Bladder microvascular endothelial cell (primary cell): ENCODE data around the gene PGD. TPM values are rescaled to one million over a fixed set of nuclear protein-coding genes. Genes with fewer than 3 reads are reported as not detected.

Source experiments
- total RNA-seq: library from RNA; depleted of rRNA; stranded (reverse); fragments of >200 nt; gene quantifications from 2 replicates; pipeline ENCODE4 v1.2.3, GENCODE V29; 2014

PGD gene
- total RNA-seq = 70.9 and 74.0 TPM in 2 replicates

DNA sequence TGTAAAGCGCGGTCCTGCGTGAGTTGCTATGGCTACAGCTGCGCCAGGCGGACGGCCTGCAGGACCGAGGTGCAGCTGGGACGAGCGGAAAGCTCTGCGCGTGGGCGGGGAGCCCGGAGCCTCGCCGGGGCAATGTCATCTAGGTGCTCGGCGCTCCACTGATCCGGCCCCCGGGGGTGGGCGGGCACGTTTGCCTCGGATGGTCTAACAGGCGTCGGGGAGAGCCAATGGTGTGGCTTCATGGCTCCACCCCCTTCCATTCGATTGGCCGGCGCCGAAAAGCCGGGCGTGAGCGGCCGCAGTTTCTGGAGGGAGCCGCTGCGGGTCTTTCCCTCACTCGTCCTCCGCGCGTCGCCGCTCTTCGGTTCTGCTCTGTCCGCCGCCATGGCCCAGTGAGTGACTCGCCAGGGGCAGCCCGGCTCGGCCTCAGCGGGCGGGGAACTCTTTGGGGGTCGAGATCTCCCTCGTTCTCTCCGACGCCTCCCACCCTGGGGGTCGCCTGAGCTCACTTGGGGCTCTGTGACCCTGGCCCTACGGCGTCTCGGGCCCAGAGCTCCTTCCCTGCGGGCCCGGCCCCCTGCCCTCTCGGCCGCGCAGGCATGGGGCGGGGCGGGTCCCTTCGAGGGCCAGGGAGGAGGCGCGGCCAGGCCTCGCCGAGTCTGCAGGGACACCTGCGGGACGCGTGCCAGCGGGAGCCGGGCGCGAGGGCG, at the start of gene PGD:
Gene PGD, plus strand, starts transcription at position 331 of the 710 bp plus-strand sequence. Its CDS starts 54 bp downstream, at position 385.

DNA sequence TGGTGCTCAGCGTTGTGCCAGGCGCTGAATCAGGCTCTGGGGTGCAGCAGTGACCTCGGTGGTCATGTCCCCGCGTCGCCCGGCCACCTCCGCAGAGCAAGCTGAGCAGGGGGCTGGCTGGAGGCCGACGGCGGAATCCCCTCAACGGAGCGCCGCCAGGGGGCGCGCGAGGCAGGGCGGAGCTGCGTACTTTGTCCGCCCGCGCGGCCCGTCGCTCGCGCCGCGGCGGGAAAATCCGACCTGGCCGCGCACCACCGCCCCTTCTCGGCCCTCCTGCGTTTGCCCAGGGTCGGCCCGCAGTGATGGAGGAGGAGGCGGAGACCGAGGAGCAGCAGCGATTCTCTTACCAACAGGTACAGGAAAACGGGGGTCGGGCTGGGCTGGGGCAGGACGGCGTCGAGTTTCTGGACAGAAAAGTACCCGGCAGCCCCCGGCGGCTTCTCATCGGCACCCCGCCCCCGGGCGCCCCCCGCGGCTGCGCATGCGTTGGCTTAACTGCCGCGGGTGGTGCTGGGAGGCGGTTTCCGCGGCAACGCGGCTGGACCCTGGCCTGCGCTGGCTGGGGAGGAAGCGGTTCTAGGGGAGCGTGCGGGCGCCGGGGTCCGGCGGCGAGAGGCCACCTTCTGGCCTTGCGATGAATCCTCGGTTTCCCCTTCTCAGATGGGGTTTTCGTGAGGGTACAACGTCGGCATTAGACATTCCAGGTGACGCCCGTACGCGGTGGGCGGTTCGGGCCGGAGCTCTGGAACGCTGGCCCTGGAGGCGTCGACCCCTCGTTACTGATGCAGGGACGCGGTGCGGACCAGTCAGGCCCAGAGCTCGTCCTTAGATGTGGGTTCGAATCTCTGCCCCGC, 31.6 kb downstream of the PGD start, which contains the start of gene CENPS:
Gene CENPS, plus strand, starts transcription at position 218 of the 854 bp plus-strand sequence. Its CDS starts 85 bp downstream, at position 303.

GRCh38 chr1:10449751-10450150, 50.9 kb downstream of the PGD start, which contains the start of gene CORT:
TSS of gene CORT (plus strand) at chr1:10450031. CDS start at chr1:10450224, 193 bp downstream.

Other genes starting within 250 kb of the PGD start
- 19.8 and 69.6 TPM in 2 replicates for gene KIF1B, start 188.5 kb upstream of the PGD start, total RNA-seq
- 6.5 and 7.9 TPM in 2 replicates for gene CENPS, start 31.4 kb downstream of the PGD start, total RNA-seq
- gene CORT, start 51.0 kb downstream of the PGD start, total RNA-seq = 1.5 TPM in 1 of 2 replicates, not detected in the other
- 42.1 and 65.3 TPM in 2 replicates for gene DFFA, start 73.5 kb downstream of the PGD start, total RNA-seq
- 9.7 and 24.4 TPM in 2 replicates for gene PEX14, start 75.9 kb downstream of the PGD start, total RNA-seq